Fibroblast of mammary gland (primary cell): ENCODE results near the gene ANKS4B.
"Not testable (repeated sequence)": the region's sequence is repeated elsewhere in the genome, so short reads cannot be mapped to it uniquely, and the experiment has no call there.

Source experiments
- DNase-seq: peaks from one replicate; pipeline ENCODE4 v3.0.0-alpha.2; 2010; ENCODE audit warnings: low read depth
- H3K4me3 ChIP-seq: 2 replicates; pipeline ENCODE4 v1.5.1; 2011; ENCODE audit warnings: low read depth, mild to moderate bottlenecking, low read length, moderate library complexity; ENCODE audit not compliant: control insufficient read depth
- TF ChIP-seq, protein P1 (sequence below): conservative IDR thresholded peaks from 2 replicates; pipeline ENCODE4 v1.5.1; 2011; ENCODE audit warnings: low read depth, low read length, inconsistent platforms; ENCODE audit not compliant: control insufficient read depth, insufficient read depth

Gene ANKS4B

DNA sequence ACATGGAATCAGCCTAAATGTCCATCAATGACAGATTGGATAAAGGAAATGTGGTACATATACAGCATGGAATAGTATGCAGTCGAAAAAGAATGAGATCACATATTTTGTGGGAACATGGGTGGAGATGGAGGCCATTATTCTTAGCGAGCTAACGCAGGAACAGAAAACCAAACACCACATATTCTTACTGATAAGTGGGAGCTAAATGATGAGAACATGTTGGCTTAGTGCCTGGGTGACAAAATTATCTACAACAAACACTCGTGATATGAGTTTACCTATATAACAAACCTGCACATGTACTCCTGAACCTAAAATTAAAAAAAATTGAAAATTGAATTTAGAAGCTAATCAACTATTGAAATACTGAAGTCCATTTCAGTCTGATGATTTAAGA, 6.1 kb downstream of the ANKS4B start:
- no peak for DNase-seq
- TF ChIP-seq, protein P1, sequence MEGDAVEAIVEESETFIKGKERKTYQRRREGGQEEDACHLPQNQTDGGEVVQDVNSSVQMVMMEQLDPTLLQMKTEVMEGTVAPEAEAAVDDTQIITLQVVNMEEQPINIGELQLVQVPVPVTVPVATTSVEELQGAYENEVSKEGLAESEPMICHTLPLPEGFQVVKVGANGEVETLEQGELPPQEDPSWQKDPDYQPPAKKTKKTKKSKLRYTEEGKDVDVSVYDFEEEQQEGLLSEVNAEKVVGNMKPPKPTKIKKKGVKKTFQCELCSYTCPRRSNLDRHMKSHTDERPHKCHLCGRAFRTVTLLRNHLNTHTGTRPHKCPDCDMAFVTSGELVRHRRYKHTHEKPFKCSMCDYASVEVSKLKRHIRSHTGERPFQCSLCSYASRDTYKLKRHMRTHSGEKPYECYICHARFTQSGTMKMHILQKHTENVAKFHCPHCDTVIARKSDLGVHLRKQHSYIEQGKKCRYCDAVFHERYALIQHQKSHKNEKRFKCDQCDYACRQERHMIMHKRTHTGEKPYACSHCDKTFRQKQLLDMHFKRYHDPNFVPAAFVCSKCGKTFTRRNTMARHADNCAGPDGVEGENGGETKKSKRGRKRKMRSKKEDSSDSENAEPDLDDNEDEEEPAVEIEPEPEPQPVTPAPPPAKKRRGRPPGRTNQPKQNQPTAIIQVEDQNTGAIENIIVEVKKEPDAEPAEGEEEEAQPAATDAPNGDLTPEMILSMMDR, result no peak
- no peak overlapping the region for H3K4me3 ChIP-seq

DNA sequence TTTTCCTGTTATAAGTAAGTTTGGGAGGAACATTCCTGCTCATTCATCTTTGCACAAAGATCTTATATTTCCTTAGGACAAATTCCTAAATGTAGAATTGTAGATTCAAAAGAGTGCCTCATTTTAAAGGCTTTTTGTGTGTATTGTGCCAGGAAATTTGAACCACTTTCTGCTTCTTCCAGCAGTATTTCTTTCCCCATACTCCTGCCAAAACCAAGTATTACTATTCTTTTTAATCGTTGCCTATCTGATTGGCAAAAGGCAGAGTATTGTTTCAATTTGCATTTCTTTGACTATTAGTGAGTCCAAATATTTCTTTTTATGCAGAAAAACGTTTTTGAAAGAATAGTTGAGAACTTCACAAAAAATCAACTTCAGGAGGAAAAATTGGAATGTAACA, 9.3 kb downstream of the ANKS4B start:
- TF ChIP-seq, protein P1, result no peak
- no peak overlapping the region for H3K4me3 ChIP-seq
- DNase-seq, result no peak

DNA sequence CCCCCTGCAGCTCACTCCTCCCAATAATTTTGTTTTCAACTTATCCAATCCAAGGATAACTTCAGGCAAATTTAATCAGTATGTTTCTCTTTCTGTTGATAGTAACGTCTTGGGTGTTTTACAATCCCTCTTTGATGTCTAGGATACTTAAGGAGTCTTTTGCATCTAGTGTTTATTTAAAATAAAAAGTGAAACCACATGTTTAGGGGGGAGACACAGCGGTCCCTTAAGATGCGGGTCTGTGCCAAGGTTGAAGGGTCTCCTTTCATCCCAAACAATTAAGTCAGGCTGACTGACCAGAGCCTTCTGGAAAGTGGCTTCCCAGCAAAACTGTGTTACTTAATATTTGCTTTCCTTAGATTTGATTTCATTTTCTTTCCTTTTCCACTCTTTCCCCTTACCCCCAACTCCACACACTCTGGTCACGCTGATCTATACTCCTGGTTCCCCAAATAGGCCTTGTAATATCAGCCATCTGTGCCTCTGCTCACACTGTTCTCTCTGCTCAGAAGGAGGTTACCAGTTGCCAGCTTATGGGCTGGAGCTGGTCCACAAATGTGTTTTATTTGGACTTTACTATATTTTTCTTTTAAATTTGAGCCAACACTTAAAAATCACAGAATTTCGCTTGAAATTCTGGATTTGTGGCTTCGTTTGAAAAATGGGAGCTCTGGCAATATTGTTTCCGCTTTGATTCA, 11.2 kb downstream of the ANKS4B start:
- TF ChIP-seq, protein P1, result no peak
- DNase-seq, result no peak
- no peak overlapping the region for H3K4me3 ChIP-seq

DNA sequence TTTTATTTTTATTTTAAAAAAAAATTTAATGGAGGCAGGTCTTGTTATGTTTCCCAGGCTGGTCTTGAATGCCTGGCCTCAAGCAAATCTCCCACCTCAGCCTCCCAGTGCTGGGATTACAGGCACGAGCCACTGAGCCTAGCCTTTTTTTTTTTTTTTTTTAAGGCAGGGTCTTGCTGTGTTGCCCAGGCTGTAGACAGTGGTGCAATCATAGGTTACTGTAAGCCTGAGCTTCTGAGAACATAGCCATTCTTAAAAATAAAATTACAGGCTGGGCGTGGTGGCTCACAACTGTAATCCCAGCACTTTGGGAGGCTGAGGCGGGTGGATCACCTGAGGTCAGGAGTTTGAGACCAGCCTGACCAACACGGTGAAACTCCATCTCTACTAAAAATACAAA, 14.7 kb downstream of the ANKS4B start:
- not testable (repeated sequence) for DNase-seq, H3K4me3 ChIP-seq

DNA sequence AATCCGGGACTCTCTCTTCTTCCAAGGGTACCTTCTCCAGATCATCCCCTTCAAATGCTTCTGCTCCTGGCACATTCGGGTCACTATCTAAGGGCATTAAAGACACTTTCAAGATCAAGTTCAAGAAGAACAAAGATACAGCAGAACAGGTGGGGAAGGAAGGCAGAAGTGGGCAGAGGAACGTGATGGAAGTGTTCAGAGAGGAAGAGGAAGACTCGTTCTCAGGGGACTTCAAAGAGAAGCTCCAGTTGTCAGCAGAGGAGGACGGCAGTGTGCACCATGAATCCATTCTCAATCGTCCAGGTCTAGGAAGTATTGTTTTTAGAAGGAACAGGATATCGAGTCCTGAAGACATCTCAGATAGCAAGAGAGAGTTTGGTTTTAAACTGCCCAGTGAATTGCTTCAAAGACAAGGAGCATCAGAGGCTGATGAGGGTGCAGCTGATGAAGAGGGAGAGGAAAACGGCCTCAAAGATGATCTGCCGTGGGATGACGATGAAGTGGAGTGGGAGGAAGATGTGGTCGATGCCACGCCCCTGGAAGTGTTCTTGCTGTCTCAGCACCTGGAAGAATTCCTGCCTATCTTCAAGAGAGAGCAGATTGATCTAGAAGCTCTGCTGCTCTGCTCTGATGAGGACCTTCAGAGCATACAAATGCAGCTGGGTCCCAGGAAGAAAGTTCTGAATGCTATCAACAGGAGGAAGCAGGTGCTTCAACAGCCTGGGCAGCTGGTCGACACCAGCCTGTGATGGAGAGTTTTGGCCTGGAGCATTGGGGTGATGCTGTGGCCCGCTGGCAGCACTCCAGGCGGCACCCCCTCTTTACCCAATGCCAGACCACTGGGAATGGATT, 16.8 kb downstream of the ANKS4B start:
- no peak overlapping the region for H3K4me3 ChIP-seq
- TF ChIP-seq, protein P1, result no peak
- DNase-seq, result no peak

DNA sequence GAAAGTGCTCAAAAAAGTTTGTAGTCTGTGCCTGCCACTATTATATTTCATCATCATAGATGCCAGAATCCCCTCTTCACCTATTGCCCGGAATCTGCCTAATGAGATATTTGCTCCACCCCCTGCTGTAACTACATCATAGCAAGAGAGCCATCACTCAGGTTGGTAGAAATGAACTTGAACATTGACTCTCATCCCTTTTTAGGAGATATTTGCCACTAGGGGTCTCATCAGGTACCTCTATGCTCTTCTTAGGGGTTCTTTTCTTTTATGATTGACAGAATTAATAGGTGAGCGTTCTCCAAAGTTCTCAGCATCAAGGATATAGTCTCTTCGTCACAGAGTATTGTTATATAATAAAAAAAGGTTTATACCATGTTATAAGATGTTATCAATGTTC, 20.0 kb downstream of the ANKS4B start:
- DNase-seq, result no peak
- TF ChIP-seq, protein P1, result no peak

DNA sequence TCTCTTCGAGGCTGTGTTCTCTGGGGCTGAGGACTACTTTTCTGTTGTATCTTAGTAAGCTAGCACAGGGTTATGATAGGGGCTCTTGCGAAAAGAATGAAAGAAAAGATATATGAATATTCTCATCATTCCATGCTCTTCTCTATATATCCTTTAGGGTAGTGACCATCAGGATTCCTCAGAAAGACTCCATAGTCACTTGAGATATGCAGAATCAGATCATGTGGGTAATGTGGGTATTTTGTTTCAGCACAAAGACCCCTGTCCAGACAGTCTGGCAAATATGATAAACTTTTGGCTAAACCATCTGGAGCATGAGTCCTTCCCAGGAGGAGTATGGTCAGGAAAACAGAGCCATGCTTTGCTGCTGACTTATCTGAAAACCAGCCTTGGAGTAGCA, 23.1 kb downstream of the ANKS4B start:
- TF ChIP-seq, protein P1, result no peak
- H3K4me3 ChIP-seq, result no peak overlapping the region
- DNase-seq, result no peak

More for the DNA sequence above, 20.0 kb downstream of the ANKS4B start:
- no peak overlapping the region for H3K4me3 ChIP-seq
